ENCODE measurements around the gene ZNF827.

Gene ZNF827

GRCh38 chr4:145887241-145887991 is 51.2 kb downstream of the ZNF827 start:
- peak; percentile 76 for DNase-seq (ENCODE audit: low spot score)

GRCh38 chr4:145886871-145887240 is 51.8 kb downstream of the ZNF827 start:
- DNase-seq (ENCODE audit: low spot score) = no peak

DNA sequence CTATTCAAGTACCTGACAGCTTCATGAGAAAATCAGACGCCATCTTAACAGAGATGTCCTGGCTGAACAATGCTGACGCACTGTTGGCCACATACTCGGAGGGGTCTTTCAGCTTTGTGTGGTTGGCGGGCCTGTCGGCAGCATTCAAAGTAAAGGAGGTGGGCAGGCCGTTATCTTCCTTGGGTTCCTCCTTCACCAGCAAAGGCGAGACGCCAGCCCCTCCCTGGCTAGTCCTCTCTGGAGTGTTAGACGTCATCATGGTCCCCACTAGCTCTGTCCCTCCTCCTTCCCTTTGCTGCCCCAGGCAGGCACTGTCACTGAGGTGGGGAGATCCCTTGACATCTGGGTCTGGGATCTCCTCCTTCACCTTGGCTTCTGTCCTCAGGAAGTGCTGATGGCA is 53.0 kb downstream of the ZNF827 start:
- DNase-seq (ENCODE audit: low spot score) = no peak

GRCh38 chr4:145884775-145885174 is 53.8 kb downstream of the ZNF827 start:
- DNase-seq (ENCODE audit: low spot score) = no peak

DNA sequence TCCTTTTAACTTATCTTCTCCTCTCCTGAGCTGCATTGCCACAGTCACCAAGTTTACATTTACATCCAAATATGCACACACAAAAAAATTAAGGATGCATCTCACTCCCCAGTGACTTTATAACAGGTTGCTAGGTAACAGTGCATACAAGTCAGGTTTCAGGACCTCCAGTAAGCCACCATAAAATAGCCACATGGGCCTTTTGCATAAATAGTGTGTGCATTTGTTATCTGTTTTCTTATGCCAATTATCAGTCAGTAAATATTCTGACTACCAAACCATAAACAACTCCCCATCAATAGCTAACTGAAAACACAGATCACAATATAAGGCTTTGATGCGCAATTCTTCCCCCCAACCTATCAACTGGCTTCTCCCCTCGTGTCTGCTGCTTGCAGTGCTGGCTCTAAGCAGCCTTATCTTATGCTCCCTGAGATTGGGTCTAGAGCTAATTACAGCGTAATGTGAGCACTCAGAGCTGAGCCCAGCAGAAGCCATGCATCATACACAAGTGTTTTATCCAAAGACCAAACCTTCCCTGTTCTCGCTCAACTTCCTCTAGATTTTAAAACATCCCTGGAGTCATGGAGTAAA is 55.4 kb downstream of the ZNF827 start:
- DNase-seq (ENCODE audit: low spot score) = no peak

- no peak for DNase-seq (ENCODE audit: low spot score)
Measured at GRCh38 chr4:145882604-145883003, 56.0 kb downstream of the ZNF827 start.

DNA sequence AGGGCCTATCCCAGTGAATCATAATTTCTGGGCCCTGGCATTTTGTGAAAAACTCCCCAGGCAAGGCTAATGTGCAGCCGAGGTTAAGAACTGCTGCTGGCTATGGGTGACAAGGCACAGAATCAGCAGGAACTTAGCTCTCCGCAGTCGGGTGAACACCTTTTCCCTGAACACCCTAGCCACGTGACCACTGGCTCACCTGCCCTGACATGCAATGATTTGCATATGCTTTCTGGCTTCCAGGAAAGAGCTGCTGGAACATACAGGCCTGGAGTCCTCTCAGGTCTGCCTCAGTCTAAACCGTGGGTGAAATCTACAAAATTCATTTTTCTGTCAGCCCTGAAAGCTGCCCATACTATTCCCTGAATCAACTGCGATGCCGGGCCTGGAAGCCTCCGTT is 56.6 kb downstream of the ZNF827 start:
- DNase-seq (ENCODE audit: low spot score) = no peak

GRCh38 chr4:145881576-145881975 is 57.0 kb downstream of the ZNF827 start:
- DNase-seq (ENCODE audit: low spot score) = no peak

- no peak for DNase-seq (ENCODE audit: low spot score)
Measured at GRCh38 chr4:145880355-145880960, 58.2 kb downstream of the ZNF827 start.

- no peak for DNase-seq (ENCODE audit: low spot score)
Measured at GRCh38 chr4:145879598-145879997, 59.0 kb downstream of the ZNF827 start.

DNA sequence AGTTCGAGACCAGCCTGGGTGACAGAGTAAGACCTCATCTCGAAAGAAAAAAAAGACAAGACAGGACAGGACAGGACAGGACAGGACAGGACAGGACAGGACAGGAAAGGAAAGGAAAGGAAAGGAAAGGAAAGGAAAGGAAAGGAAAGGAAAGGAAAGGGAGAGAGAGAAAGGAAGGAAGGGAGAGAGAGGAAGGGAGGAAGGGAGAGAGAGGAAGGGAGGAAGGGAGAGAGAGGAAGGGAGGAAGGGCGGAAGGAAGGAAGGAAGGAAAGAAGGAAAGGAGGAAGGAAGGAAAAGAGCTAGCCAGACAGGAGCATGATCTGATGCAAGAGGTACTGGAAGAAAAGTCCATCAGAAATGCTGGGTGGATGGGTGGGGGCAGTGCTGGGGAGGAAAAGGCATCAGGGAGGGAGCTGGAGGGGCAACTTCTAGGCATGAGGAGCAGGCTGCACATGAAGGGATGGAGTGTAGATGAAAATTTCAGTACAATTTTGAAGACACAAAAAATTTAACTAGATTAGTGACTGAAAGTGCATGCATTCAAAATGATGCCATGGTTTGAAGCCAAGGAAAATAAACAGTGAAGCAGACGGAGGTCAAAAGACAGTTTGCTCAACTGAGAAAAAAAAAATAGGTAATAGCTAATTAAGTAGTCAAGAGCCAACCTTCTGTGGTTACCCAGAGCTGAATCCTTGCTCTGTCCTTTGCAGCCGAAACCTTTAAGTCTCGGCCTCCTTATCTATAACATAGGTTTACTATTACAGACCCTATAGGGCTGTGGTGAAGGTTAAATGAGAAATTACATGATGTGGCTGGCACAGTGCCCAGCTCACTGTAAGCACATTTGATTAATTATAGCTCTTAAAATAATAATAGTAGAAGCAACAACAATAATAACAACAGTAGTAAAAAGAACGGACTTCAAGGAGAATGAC is 59.9 kb downstream of the ZNF827 start:
- no peak for DNase-seq (ENCODE audit: low spot score)

GRCh38 chr4:145876531-145877180 is 62.0 kb downstream of the ZNF827 start:
- no peak for DNase-seq (ENCODE audit: low spot score)

GRCh38 chr4:145873901-145874300 is 64.7 kb downstream of the ZNF827 start:
- DNase-seq (ENCODE audit: low spot score) = no peak

DNA sequence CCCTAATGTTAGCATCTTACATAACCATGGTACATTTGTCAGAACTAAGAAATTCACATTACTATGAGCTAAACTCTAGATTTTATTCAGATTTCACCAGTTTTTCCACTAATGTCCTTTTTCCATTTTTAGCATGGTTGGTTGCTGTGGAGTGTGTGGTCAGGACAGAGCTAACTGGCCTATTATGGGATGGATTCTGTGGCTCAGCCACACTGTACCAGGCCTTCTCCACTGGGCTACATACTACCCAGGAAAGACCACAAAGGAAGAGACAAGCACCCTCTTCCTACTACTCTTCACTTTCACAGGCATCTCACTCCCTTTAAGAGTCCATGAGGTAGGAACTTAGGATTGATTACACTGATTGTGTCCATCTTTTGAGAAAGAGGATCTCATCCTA is 67.4 kb downstream of the ZNF827 start:
- no peak for DNase-seq (ENCODE audit: low spot score)

GRCh38 chr4:145870155-145871020 is 68.2 kb downstream of the ZNF827 start:
- no peak for DNase-seq (ENCODE audit: low spot score)

GRCh38 chr4:145868637-145869409 is 69.8 kb downstream of the ZNF827 start:
- peak; percentile 23 for DNase-seq (ENCODE audit: low spot score)

DNA sequence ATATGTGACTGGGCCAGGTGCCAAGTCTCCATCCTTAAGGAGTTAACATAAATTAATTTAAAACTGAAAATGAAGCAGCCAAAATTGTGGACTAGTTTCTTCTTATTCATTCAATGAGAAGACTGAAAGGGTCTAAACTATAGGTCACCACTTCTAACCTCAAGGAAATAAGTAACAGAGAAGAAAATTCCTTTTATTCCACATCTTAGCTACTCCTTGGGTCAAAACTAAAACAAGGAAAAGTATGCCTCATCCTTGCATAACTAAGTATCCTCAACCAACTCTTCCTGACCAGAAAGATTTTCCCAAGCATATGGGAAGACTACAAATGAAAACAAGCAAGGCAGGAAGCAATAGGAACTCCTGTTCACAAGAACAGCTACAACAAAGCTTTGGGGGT is 71.2 kb downstream of the ZNF827 start:
- DNase-seq (ENCODE audit: low spot score) = no peak

GRCh38 chr4:145866991-145867390 is 71.6 kb downstream of the ZNF827 start:
- DNase-seq (ENCODE audit: low spot score) = no peak

DNA sequence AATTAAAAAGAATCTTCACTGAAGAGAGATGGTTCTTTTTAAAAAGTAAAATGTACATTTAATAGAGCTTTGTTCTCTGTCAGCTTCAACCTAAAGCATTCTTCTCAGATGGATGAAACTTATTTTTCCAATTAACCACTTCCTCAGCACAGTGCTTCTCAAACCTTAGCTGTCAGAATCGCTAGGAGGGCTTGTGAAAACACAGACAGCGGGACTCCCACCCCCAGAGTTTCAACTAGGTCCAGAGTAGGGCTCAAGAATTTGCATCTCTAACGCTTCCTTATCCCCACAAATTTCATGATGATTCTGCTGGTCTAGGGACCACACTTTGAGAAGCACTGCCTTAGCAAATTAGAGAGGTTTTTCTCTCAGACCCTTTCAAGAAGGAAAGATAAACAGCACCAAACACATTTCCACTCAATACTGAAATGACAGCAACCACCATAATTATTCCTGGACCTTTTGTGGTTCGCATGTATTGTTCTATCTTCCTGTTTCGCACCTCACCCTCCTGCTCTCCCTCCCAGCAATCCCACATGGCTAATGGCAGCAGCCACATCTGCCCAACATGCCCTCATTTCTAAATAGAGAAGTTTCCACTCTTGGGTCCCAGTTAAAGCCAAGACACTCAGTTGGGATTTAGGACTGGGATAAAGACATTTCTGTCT is 73.2 kb downstream of the ZNF827 start:
- DNase-seq (ENCODE audit: low spot score) = no peak

DNA sequence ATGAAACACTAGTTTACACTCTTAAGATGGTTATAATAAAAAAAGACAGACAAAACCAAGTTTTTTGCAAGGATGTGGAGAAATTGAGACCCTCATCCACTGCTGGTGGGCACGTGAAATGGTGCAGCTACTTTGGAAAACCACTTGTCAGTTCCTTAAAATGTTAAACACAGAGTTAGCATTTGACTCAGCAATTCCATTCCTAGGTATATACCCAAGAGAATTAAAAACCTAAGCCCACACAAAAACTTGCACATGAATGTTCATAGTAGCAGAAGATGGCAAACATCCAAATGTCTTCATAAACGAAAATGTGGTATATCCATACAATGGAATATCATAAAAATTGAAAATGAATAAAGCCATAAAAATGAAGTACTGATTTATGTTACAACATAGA is 75.4 kb downstream of the ZNF827 start:
- no peak for DNase-seq (ENCODE audit: low spot score)
